Activated CD4-positive, alpha-beta T cell treated with anti-CD3 and anti-CD28 coated beads for 48 hours (primary cell): ENCODE data around the gene NELL2.
"Not testable (repeated sequence)": the region's sequence is repeated elsewhere in the genome, so short reads cannot be mapped to it uniquely, and the experiment has no call there.

Source experiments
- DNase-seq: peaks from one replicate; pipeline ENCODE4 v3.0.0-alpha.2; 2020

The NELL2 gene

DNA sequence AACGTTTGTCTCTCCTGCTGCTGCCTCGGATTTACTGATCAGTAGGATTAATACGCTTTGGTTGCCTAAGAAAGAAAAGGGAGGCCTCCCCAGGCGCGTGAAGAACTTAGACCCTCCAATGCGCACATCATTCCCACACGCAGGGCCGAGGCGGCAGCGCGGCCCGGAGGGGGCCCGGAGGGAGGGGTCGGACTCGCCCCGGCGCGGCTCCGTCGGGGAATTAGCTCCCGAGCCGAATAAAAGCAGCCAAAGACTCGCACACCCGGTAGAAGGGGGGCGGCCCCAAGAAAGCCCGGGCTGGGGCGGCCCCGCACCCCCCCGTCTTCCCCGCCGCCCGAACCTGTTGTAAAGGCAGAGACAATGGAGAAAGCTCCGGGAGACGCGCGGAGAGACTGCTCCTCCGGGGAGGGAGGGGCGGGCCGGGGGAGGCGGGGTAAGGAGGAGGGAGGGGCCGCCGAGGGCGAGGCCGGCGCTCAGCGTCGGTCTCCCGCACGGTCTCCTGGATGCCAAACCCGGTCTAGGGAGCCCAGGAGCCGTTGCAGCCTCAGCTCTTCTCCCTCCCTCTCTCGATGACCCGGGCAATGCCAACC lies at the start of gene NELL2:
Gene NELL2 (minus strand): TSS at position 362 of the 590 bp plus-strand sequence. CDS start 446 bp downstream, outside the sequence.
- peak; percentile 73 for DNase-seq

DNA sequence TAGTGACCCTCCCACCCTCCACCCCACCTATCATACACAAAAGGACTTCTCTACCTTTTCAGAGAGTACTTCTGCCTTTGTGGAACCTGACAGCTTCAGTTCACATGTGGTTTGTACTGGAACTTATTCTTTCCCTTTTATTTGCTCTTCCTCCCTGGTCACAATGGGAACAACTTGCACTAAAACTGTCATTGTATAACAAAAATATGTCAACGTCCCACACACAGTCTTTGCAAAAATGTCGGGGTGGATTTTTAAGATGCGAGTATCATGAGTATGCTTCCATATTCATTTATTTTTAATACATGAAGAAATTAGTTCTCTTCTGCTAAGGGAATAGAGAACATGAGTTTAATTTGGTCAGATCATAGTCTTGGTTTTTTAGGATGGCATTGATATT lies 45.6 kb upstream of the NELL2 start:
- DNase-seq, result no peak

DNA sequence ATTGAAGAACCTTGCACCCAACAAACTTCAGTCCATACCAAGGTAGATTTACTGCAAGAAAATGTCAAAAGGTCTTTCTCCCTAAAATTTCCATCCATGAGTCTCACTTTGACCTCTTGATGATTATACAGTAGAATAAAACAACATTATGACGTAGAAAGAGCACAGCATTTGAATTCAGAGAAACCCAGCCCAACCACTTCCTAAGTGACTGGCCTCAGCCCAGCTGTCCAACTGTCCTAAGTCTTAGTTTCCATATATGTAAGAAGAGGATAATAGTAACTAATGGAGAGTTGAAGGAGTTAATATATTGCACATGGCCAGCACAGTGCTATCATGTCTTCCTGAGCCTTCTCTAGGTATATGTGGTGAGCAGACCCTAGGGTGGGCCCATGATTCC lies 41.0 kb upstream of the NELL2 start:
- no peak for DNase-seq

DNA sequence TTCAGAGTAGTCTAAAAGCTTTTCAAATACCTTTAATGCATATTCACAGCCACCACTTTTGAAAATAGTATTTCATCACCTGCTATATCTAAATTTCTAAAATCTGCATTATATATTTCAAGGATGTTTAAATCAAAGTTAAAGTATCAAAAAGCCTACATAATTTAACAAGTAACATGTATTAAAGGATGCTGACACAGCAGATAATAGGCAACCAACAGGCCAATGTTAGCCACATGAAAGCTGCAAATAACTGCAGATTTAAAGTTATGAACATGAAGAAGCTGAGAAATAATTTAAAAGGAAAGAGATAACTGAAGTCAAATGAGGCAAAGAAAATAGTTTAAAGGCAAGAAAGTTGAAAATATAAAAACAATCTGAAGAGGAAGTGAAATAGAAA lies 39.8 kb upstream of the NELL2 start:
- DNase-seq, result no peak

DNA sequence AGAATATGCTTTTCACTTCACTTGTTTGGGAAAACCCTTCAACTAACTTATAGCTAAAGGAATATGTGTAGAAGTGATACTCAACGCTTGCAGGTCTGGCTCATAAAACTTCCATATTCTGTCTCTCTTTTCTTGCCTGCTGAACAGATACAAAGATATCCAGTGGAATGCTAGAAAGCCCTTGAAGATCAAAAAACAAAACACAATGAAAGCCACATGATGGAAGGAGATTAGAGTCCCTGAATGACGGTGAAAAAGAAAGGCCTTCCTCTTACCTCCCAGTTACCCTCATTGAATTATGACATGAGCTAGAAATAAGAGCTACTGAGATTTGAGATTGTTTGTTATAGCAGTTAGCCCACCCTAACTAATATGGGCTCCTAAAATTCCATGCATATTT lies 28.2 kb upstream of the NELL2 start:
- no peak for DNase-seq

DNA sequence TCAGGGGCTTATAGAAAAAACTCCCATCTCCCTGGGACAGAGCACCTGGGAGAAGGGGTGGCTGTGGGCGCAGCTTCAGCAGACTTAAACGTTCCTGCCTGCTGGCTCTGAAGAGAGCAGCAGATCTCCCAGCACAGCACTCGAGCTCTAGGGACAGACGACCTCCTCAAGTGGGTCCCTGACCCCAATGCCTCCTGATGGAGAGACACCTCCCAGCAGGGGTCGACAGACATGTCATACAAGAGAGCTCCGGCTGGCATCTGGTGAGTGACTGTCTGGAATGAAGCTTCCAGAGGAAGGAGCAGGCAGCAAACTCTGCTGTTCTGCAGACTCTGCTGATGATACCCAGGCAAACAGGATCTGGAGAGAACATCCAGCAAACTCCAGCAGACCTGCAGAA lies 22.0 kb upstream of the NELL2 start:
- not testable (repeated sequence) for DNase-seq

DNA sequence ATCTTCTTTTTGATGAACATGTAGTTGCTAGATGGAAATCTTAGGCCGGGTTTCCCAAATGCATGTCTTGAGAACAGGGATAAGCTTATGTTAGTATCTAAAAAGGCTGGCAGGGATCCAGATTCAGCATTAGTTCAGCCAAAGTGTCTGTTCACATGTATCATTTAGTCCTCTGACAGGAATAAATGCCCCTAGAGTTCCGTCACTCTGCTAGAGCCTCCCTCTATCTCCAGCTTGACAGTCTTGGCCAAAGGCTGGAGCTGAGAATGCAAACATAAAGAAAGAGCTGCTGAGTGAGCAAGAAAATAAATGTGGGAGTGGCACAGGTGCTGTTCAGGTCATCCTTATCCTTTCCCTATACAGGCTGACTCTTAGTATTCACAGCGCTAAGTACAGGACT lies 13.8 kb upstream of the NELL2 start:
- no peak for DNase-seq

DNA sequence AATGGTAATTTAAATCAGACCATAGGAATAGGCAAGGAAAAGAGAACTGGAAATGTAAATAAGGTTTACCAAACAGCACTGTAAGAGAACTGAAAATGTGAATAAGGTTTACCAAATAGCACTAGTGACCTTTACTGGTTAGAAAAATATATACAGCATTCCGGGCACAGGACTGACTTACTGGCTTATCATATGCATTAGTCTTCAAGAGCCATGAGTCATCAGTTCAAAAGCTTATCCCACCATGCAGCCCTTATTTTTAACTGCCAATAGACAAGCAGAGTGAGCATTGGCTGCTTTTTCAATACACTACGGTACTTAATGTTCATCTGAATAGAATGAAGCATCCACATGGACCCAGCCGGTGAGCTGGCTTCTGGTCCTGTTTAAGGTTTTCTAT lies 13.0 kb upstream of the NELL2 start:
- DNase-seq, result no peak

DNA sequence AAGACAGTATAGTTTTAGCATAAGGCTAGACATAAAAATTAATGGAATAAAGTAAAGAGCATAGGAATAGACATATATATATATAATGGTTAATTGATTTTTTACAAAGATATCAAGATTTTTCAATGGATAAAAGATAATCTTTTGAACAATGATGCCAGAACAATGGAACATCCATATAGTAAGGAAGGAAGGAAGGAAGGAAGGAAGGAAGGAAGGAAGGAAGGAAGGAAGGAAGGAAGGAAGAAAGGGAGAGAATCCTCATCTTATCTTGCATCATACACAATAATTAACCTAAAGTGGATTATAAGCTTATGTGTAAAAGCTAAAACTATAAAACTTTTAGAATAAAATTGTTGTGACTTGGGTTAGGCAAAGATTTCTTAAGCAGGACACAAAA lies 9.8 kb upstream of the NELL2 start:
- DNase-seq, result no peak

DNA sequence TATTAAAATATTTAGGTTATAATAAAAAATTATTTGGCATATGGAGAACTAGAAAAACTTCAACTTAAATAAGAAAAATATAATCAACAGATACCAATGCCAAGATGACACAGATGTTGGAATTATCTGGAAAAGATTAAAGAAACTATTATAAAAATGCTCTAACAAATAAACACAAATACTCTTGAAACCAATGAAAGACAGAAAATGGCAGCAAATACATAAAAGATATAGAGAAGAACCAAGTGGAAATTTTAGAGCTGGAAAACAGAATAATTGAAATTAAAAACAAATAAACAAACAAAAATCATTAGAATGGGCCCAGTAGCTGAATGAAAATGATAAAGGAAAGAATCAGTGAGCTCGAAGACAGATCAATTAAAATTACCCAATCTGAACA lies 5.1 kb upstream of the NELL2 start:
- no peak for DNase-seq

DNA sequence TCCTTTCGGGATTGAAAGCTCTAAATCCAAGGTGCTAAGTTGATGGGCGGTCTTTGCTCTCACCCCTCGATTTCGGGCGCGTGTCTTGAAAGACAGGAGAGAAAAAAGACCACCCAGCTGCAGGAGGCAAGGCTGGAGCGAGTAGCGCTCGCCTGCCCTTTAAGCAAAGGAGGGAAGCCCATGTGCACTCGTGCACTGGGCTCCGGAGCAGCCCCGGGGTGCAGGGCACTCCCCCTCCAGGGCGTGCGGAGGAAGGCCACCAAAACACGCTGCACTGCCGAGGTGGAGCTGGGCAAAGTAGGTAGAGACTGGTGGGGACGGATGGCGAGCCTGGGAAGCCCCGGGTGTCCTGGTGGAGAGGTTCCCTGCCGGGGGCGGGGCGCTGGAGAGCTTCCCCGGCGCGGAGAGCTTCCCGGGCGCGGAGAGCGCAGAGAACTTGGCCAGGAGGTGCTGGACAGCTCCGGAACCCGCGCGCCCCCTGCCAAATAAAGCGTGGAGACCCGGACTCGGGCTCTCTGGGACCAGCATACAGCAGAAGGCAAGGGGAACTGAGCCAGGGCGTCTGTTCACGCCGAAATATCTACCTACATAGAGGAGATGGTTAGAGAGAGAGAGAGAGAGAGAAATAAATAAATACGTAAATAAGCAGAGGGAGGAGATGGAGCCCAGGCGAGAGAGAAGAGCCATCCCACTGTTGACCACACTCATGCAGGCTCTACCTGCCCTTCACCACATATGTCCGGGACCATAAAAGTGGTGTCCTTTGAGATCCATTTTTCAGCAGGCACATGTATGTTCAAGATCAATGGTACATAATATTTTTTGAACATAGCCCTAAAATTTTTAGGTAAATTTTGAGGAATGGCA lies 662 bp upstream of the NELL2 start:
- DNase-seq, result peak; percentile 62

DNA sequence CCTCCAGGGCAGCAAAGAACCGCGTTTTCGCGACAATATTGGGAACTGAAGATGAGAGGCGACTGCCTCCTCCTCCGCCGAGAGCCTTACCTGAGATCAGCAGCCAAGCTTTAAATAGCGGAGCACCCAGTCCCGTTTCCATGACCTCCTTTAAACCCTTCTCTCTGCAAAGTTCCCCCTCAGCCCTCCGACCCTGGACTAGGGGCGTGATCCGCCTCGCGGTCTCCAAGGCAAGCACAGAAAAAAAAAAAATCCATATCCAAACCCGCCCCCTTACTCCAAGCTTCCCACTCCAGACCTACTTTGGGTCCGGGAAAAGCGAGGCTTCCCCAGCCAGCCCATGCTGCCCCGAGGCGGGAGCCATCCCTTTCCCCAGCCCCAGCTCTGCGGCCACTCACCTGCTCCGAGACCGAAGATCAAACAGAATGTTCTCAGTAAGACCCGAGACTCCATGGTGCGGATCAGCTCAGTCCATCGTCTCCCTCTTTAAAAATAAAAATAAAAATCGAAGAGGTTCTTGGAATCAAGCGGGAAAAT lies 630 bp downstream of the NELL2 start:
- DNase-seq, result peak; percentile 17

DNA sequence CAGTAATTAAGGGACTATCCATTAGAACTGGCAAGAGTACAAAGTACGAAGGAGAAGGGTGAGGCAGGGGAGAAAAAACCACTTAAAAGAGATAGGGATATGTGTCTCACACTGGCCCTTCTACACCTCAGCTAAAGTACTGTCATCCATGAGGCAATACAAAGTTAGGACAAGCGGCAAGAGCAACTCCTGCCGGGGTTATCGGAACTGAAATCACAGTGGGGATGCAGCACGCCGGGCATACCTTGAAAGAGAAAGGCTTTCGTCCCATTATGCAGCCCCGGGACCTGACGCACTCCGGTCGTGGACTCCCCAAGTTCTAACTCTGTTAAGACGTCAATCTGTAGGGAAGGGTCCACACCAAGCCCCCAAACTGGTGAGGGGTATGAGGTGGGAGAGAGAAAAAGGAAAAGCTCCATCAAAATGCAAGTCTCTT lies 1.1 kb downstream of the NELL2 start:
- DNase-seq, result peak; percentile 26

DNA sequence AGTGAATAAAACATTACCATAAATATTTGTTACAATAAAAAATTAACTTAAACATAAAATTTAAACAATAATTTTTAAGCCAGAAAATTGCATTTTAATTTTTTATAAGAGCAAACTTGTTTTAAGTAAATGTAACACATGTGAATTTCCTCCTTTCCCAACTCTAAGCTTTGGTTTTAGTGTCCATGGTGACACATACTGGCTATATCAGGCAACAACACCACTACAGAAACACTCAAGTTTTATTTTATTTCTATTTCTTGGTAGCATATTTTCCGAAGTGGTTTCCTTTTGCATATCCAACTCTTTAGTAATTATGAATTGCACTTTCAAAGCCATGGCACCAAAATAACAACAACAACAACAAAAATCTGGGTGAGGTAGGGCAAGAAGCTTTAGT lies 2.2 kb downstream of the NELL2 start:
- DNase-seq, result no peak

DNA sequence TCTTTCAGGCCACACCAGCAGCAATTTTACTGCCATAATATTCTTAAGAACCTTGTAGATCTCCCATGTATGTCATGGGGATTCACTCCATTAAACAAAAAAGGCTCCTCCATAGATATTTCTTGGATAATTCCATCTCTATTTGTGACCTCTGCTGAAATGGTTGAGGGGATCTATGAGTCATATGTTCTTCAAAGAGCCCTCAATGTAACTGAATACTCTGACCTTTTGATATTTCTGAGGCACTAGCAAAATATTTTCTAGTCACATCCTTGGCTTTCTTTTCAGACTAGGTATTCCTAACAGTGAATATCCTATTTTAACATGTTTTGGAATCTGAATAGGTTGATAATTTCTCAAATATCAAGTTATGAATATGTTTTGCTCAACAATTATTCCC lies 6.6 kb downstream of the NELL2 start:
- DNase-seq, result no peak

DNA sequence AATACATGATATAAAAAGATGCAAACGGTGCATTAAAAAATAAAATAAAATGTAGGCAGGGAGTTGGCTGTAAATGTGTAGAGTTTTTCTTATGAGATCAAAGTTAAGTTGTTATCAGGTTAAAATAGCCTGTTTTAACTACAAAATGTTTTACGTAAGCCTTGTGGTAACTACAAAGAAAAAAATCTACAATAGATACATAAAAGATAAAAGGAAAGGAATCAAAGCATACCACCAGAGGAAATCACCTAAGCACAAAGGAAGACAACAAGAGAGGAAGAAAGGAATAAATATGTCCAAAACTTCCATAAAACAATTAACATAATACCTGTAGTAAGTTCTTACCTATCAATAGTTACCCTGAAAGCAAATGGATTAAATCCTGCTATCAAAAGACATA lies 12.2 kb downstream of the NELL2 start:
- no peak for DNase-seq

DNA sequence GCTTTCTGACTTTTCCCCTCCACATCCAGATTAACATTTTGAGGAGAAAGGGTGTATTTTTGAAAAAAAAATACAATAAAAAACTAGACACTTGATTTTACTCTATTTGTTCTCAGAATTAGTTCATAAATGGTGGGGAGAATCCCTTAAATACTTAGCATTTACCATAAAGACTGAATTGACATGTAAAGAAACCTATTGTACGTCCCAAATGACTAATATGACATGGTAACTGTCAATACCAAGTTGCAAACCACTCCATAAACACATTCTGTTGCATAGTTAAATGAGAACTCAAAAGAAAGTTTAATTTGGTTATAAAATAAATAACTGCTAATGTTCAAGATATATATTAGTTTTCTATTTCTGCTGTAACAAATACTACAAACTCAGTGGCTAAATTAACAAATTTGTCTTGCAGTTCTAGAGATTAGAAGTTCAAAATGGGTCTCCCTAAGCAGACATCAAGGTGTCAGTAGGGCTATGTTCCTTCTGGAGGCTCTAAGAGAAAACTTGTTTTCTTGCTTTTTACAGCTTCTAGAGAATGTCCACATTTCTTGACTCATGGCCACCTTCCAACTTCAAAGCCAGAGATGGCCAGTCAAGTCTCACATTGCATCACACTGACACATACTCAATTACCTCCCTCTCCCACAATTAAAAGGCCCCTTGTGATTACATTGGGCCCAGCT lies 16.0 kb downstream of the NELL2 start:
- no peak for DNase-seq

DNA sequence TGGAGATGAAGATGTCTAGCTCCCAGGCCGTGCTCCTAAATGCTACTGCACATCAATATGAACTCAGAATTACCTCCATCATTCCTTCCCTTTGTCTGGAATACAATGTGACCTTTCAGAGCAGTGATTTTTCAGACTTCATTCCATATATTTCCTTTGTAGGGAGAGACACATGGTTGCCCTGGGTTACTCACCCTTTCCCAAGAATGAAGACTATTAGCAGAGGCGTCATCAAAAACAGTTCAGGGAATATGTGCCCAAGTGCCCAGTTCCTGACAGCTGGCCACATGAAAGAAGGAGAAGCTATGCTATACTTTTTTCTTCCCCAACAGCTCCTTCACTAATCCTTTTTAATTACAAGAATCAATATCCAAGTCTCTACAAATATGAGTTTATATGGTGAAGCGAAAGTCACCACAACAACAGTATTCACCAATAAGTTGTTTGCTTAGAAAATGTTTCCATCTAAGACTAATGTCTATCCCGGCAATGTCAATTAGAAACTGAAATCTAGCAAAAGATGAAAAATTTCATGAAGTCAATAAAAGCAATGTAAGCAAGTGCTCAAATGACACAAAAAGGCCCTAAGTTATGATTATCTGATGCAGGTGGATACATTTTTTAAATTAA lies 17.8 kb downstream of the NELL2 start:
- no peak for DNase-seq

DNA sequence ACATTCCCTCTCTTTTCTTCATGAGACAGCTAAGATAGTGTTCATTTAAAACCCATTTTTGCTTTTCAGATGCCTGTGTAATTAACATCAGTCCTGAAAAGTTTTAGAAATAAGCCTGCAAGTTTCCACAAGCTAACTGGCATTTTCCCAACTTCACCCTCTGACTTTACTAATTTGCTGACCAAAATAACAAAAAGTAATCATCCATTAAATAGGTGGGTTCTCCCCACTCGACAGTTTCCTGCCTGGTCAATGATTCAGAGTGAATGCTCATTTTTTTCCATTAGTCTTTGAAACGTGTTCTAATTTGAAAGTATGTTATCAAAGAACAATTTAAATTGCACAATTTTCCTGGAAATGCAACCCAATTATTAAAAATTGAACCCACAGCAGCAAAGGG lies 23.6 kb downstream of the NELL2 start:
- no peak for DNase-seq

DNA sequence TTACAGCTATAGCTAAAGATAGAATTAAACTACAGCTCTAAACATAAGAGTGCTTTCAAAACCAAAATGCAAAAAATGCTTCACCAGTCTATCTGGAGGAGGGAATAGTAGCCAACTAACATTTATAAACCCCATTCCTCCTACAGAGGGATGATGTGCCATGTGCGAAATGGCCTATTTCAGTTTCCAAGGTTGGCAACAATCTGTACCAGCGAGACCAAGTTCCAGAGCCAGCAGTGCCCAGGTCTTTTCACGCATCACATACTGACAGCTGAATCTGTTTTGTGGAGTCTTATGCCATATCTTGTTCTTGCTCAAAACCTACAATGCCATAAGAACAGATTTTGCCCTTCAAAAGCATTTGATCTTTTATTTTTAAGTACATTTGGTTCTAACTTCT lies 24.5 kb downstream of the NELL2 start:
- DNase-seq, result no peak

DNA sequence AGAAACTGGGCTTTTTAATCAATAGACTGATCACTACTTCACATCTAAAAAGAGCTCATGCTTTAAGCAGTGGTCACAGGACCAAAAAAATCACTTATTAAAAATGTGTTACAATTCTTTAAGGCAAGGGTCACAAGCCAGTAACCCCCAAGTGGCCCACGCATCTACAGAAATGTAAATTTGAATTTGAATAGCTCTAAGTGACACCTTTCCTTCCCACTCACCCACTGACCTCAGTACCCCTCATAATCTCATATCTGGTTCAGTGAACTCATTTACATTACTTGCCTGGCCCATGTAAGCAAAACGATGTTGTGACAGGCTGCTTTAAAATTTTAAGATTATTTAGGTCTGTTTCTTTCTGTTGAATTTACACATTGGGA lies 27.4 kb downstream of the NELL2 start:
- no peak for DNase-seq

DNA sequence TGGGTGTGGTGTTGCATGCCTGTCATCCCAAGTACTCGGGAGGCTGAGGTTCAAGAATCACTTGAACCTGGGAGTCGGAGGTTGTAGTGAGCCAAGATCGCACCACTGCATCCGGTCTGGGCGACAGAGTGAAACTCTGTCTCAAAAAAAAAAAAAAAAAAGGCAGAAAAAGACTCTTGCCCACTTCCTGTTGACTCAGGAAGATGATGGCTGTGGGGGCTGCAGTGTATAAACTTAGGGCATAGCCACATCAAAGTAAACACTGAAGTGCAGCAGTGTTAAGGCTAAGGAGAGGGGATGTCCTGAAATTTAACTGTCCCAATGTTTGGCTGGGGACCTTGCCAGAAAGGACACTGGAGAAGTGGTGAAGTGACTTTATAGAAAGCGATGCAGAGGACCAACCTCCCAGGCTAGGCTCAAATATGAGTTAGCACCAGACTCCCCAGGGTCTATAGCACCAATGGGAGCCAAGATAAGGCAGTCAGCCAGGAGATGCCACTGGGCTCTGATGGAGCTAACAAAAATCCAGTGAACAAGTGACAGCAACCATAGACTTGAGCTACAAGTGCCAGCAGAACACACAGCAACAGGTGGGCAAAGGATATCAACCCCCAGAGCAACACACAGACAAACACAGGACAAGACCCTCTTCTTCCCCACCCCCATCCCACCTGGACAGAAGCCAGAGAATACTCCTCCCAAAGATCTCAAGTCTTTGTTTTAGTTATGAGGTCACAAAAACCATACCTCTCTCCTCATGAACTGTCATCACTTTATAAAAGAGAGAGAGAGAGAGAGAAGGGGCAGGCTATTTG lies 28.0 kb downstream of the NELL2 start:
- peak; percentile 66 for DNase-seq
